ENCODE results near the gene ARL4A. TPM values are rescaled to one million over a fixed set of nuclear protein-coding genes. Genes with fewer than 3 reads are reported as not detected.
"Not testable (repeated sequence)": the region's sequence is repeated elsewhere in the genome, so short reads cannot be mapped to it uniquely, and the experiment has no call there.

ARL4A gene
- 32.2 and 33.5 TPM in 2 replicates for total RNA-seq (2014; rRNA removed; shearing (Covaris generic))
- polyA plus RNA-seq (2015; cell fraction: cytosol; rRNA removed), result 12.4 and 18.8 TPM in 2 replicates
- 20.6 and 24.3 TPM in 2 replicates for polyA plus RNA-seq (2015; cell fraction: nucleus; rRNA removed)

DNA sequence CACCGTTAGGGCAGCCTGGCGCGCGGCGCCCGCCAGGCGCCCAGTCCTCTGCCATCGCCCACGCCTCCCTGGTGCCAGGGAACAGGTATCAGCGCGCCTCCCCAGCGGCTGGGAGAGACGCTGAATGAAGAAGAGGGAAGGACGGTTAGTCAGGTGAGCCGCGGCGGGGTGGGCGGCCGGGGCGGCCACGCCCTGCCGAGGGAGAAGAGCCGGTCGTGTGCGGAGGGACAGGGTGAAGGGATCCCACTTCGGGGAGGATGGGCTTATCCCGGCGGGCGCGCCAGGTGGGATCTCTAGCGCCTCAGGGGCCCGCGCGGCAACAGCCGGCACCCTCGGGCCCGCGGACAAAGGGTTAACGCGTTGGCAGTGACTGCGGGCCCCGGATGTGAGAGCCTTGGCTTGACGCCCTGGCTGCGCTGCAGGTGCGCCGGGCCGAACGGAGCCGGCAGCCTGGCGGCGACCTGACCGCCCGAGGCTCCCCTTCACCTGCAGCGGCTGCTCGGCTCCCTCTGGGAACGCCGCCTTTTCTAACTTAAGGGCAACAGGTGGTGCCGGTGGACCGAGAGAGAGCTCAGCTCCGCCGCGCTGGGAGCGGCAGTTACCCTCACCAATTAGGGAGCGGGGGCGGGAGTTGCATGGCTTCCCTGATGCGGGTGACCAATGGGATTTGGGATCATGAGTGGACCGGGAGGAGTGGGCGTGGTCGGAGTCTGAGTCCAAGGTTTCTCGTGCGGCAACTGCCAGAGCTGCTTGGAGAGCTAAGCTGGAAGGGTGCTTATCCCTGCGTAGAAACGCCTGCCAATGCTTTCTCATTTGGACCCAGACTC lies at the start of gene ARL4A:
ARL4A (plus strand) TSS at position 743 of the 827 bp plus-strand sequence. CDS start 622 bp downstream, outside the sequence.
- peak; percentile 100 for DNase-seq (ENCODE audit: low read depth, low spot score)
- in situ Hi-C loops (cut with HindIII; ENCODE audit: low pct_unique_long_range_greater_than_20kb, low sequenced_read_pairs), result no loop called here

DNA sequence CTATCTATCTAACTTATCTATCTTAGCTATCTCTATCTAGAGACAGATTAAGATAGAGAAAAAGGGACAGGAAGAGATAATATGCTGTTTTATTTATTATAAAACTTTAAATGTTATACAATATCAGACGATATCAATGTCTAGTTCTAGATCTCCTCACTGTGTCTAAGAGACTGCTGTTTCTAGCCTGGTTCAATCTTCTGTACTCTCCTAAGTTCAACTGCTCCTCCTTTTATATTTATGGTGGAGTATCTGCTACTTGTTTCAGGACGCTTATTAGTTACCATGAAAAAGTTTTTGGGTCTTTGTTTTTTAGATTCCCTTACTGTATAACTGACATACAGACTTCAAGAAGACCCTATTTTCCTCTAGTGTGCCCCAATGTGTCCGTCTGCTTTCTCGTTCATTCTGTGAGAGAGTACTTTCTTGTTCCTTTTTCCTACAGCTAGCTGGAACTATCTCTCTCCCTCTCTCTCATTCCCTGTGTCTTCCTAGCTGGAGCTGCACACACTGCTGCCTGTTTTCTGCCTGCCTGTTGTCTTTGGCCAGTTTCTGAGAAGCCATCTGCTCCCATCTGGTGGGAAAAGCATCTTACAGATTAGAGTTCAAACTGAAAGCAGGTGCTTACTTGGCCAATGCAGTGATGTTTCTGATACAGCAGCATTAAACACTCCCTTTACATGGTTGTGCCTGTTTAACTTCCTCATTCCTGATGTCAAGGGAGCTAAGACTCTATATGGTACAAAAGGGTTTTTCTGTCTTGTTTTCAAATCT lies 49.4 kb upstream of the ARL4A start:
- peak; percentile 36 for DNase-seq (ENCODE audit: low read depth, low spot score)
- in situ Hi-C loops (cut with HindIII; ENCODE audit: low pct_unique_long_range_greater_than_20kb, low sequenced_read_pairs), result no loop called here

DNA sequence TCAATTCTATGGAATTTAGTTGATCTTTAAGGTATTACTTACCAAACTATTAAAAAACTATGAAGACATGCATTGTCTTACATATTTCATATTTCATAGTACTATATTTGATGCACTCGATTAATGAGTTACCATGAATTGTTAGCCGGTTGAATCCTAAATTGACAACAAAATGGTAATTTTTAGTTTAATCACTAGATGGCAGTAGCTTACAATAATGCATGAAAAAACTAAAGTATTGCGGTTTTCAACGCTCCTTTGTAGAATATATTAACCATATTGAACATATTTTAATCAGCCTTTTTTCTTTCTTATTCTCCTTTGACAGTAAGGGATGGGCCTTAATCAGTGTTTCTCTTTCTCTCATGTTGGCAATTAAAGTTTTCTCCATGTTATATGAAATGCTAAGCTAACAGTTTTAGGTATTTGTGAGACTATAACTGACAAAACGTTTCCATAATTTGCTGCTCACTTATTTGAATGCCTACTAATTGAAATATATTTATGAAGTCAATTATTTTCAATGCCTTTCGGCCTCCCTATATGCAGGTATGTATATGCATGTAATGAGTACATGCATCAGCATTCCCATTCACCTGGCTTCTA lies 48.5 kb upstream of the ARL4A start:
- in situ Hi-C loops (cut with HindIII; ENCODE audit: low pct_unique_long_range_greater_than_20kb, low sequenced_read_pairs), result no loop called here
- DNase-seq (ENCODE audit: low read depth, low spot score), result peak; percentile 76

- no peak for DNase-seq (ENCODE audit: low read depth, low spot score)
- in situ Hi-C loops (cut with HindIII; ENCODE audit: low pct_unique_long_range_greater_than_20kb, low sequenced_read_pairs), result no loop called here
These were observed 46.9 kb upstream of the ARL4A start for GRCh38 chr7:12640299-12641096.

DNA sequence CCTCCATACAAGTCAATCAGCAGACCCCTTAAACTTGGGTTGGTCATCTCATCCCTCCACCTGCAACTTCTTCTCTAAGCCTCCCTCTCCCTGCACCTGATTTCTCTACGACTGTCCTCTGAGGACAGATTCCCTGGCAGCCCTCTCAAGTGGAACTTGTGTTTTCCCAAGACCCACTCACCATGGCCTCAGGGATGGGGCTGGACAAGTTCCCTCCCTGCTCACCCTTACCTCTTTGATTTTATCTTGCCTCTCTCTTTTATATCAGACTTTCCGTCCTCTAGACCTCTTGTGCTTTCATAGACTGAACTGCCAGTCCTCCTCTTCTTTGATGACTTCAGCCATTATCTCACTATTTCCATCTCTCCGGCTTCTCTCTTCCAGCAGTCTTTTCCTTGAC lies 46.2 kb upstream of the ARL4A start:
- in situ Hi-C loops (cut with HindIII; ENCODE audit: low pct_unique_long_range_greater_than_20kb, low sequenced_read_pairs), result no loop called here
- DNase-seq (ENCODE audit: low read depth, low spot score), result no peak

GRCh38 chr7:12642508-12642907 lies 44.9 kb upstream of the ARL4A start:
- no peak for DNase-seq (ENCODE audit: low read depth, low spot score)
- in situ Hi-C loops (cut with HindIII; ENCODE audit: low pct_unique_long_range_greater_than_20kb, low sequenced_read_pairs), result no loop called here

GRCh38 chr7:12643001-12643643 lies 44.3 kb upstream of the ARL4A start:
- no peak for DNase-seq (ENCODE audit: low read depth, low spot score)
- in situ Hi-C loops (cut with HindIII; ENCODE audit: low pct_unique_long_range_greater_than_20kb, low sequenced_read_pairs), result no loop called here

GRCh38 chr7:12643644-12644043 lies 43.8 kb upstream of the ARL4A start:
- in situ Hi-C loops (cut with HindIII; ENCODE audit: low pct_unique_long_range_greater_than_20kb, low sequenced_read_pairs), result no loop called here
- no peak for DNase-seq (ENCODE audit: low read depth, low spot score)

DNA sequence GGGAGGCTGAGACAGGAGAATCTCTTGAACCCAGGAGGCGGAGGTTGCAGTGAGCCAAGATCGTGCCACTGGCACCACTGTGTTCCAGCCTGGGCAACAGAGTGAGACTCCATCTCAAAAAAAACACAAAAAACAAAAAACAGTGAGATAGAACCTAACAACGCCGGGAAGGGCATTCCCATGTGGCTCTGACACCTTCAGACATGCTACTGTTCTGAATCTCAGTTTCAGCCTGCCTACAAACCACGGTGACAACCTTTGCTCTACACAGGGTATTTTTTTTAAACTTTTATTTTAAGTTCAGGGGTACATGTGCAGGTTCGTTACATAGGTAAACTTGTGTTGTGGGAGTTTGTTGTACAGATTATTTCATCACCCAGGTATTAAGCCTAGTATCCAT lies 42.2 kb upstream of the ARL4A start:
- in situ Hi-C loops (cut with HindIII; ENCODE audit: low pct_unique_long_range_greater_than_20kb, low sequenced_read_pairs); DNase-seq (ENCODE audit: low read depth, low spot score): not testable (repeated sequence)

DNA sequence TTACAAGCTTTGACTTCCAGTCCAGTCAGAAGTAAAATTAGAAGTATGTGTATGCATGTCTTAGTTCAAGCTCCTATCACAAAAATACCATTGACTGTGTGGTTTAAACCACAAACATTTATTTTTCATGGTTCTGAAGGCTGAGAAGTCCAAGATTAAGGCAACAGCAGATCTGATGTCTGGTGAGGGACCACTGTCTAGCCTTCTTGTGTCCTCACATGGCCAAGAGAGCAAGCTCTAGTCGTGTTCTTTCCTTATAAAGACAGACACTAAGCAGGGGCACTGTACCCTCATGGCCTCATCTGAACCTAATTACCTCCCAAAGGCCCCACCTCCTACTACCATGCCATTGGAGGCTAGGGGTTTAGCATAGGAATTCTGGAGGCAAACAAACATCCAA lies 41.3 kb upstream of the ARL4A start:
- DNase-seq (ENCODE audit: low read depth, low spot score), result no peak
- in situ Hi-C loops (cut with HindIII; ENCODE audit: low pct_unique_long_range_greater_than_20kb, low sequenced_read_pairs), result no loop called here

DNA sequence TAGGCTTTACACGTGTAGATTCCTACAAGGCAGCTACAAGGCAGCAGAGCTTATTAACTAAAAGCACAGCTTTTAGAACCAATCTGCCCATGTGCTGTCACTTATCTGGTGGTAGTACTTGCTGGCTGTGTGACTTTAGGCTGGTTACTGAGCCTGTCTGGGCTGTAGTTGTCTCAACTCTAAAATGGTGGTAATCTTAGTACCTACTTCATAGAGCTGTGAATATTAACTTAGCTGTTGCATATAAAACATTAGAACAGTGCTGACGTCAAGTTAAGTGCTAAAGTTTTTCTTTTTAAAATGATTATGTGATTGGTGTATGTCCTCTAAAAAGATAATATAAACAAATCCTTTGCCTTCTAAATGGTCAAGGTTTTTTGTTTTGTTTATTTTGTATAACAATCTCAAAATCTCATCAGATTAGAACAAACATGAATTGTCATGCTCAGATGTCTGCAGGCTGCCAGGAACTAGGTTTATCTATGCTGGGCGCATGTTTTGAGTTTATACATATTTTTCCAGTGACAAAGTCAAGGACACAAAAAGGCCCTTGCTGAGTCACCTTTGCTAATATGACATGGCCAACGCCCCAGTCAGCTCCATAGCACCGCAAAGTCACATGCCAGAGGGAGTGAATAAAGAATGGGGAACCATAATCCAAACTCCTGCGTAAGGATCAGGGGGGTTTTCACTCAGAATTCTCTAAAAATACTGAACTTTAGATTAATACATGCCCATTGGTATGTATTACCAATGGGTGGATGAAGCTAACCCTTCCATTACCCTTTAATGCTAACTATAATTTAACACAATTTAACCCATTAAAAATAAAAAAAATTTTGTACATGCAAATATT lies 39.8 kb upstream of the ARL4A start:
- no peak for DNase-seq (ENCODE audit: low read depth, low spot score)
- in situ Hi-C loops (cut with HindIII; ENCODE audit: low pct_unique_long_range_greater_than_20kb, low sequenced_read_pairs), result no loop called here

- in situ Hi-C loops (cut with HindIII; ENCODE audit: low pct_unique_long_range_greater_than_20kb, low sequenced_read_pairs), result no loop called here
- DNase-seq (ENCODE audit: low read depth, low spot score), result no peak
These were observed 38.6 kb upstream of the ARL4A start for GRCh38 chr7:12648704-12649261.

- in situ Hi-C loops (cut with HindIII; ENCODE audit: low pct_unique_long_range_greater_than_20kb, low sequenced_read_pairs), result no loop called here
- no peak for DNase-seq (ENCODE audit: low read depth, low spot score)
These were observed 38.1 kb upstream of the ARL4A start for GRCh38 chr7:12649348-12649747.

GRCh38 chr7:12650080-12650479 lies 37.4 kb upstream of the ARL4A start:
- DNase-seq (ENCODE audit: low read depth, low spot score), result no peak
- in situ Hi-C loops (cut with HindIII; ENCODE audit: low pct_unique_long_range_greater_than_20kb, low sequenced_read_pairs), result no loop called here

DNA sequence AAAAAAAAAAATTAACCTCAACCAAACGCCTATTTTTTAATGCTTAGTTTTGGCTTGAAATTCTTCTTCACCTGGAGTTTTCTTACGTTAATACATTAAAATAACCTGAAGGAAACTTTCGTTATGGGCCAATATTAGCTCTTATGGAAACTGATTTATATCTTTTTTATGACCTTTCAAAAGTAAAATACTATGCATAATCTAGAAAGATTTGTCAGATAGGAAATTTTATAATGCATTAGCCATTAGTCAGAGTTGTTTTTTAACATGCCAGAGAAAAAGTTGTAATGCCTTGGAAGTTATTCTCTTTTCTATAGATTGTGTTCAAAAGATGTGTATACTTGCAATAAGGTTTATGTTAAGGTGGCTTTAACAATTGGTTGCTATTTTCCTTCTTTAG lies 34.3 kb upstream of the ARL4A start:
- in situ Hi-C loops (cut with HindIII; ENCODE audit: low pct_unique_long_range_greater_than_20kb, low sequenced_read_pairs), result no loop called here
- no peak for DNase-seq (ENCODE audit: low read depth, low spot score)

DNA sequence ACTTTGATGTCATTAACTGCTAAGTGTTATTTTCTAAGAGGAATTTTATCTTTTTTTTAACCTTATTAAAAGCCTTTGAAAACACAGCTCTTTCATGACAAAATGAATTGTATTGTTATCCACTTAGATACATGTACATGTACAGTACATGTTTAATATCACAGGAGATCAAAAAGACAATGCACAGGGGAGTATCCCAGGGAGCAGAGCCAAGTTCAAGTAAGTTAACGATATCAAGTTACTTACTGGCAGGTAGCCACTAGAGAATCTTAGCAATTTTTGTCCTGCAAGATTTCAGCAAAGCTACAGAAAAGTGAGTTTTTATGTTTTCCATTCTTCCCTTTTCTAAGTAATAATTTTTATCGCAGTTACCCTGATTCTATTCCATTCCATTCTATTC lies 33.9 kb upstream of the ARL4A start:
- in situ Hi-C loops (cut with HindIII; ENCODE audit: low pct_unique_long_range_greater_than_20kb, low sequenced_read_pairs), result no loop called here
- DNase-seq (ENCODE audit: low read depth, low spot score), result no peak
